GM19099 (cell line): ENCODE measurements around the gene PPP1R12A.

Source experiments
- POLR2A ChIP-seq: IDR thresholded peaks from 3 replicates; pipeline ENCODE4 v1.6.1; 2011; ENCODE audit warnings: low read depth; ENCODE audit not compliant: insufficient read length; ENCODE audit errors: extremely low read depth

PPP1R12A gene

GRCh38 chr12:79775355-79776027 lies 159.4 kb downstream of the PPP1R12A start:
- TF ChIP-seq POLR2A, result no peak

- no peak for TF ChIP-seq POLR2A
Measured at GRCh38 chr12:79773896-79774295, 161.0 kb downstream of the PPP1R12A start.

GRCh38 chr12:79769860-79770485 lies 164.9 kb downstream of the PPP1R12A start:
- no peak for TF ChIP-seq POLR2A

GRCh38 chr12:79769189-79769859 lies 165.6 kb downstream of the PPP1R12A start:
- TF ChIP-seq POLR2A, result no peak

GRCh38 chr12:79766705-79767464 lies 168.0 kb downstream of the PPP1R12A start:
- no peak for TF ChIP-seq POLR2A

GRCh38 chr12:79765157-79765556 lies 169.7 kb downstream of the PPP1R12A start:
- TF ChIP-seq POLR2A, result no peak

GRCh38 chr12:79764641-79765040 lies 170.3 kb downstream of the PPP1R12A start:
- no peak for TF ChIP-seq POLR2A

- TF ChIP-seq POLR2A, result no peak
Measured at GRCh38 chr12:79763766-79764452, 171.0 kb downstream of the PPP1R12A start.

GRCh38 chr12:79761341-79761740 lies 173.6 kb downstream of the PPP1R12A start:
- TF ChIP-seq POLR2A, result no peak

GRCh38 chr12:79747274-79747673 lies 187.6 kb downstream of the PPP1R12A start:
- TF ChIP-seq POLR2A, result no peak

GRCh38 chr12:79737875-79738718 lies 196.8 kb downstream of the PPP1R12A start:
- TF ChIP-seq POLR2A, result no peak

GRCh38 chr12:79732638-79733037 lies 202.3 kb downstream of the PPP1R12A start:
- TF ChIP-seq POLR2A, result no peak

- no peak for TF ChIP-seq POLR2A
Measured at GRCh38 chr12:79725987-79726386, 208.9 kb downstream of the PPP1R12A start.
